NK-92 treated with Interleukin-12 subunit alpha and Interleukin-12 subunit beta, amount 100 ng/mL, for 24 hours (cell line): ENCODE results near the gene ZBTB44.

Experiments
- DNase-seq: peaks from one replicate; lab custom pipeline; 2025; lab: John Stamatoyannopoulos, UW

Gene ZBTB44

DNA sequence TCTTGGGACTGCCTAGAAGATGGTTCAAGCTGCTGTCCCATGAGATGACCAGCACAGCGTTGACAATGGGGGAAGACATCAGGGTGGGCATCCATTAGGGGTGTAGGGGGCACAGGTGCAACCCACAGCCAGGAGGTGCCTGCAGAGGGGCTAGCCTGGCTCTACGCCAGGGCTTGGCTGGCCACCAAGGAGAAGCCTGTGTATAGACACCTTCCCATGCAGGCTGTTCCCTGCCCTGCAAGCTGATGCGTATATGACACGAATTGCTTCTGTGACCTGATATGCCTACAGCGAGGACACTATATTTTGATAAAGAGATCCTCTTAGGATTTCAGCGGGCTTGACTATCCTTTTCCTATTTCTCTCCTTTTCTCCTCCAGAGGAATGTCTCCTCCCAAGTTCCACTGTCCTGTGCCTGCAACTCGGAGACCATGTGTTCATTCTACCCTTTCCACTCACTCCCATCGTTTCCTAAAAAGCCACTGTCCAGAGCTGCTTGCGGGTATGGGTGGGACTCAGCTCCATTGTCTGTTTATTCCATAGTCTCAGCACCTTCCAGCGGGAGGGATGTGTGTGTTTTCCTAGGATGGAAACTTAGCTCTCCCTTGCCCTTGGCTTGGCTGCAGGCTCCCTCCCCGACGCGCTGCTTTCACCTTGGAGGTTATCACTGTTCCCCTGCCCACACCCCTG, 99.0 kb downstream of the ZBTB44 start:
- DNase-seq: no peak

DNA sequence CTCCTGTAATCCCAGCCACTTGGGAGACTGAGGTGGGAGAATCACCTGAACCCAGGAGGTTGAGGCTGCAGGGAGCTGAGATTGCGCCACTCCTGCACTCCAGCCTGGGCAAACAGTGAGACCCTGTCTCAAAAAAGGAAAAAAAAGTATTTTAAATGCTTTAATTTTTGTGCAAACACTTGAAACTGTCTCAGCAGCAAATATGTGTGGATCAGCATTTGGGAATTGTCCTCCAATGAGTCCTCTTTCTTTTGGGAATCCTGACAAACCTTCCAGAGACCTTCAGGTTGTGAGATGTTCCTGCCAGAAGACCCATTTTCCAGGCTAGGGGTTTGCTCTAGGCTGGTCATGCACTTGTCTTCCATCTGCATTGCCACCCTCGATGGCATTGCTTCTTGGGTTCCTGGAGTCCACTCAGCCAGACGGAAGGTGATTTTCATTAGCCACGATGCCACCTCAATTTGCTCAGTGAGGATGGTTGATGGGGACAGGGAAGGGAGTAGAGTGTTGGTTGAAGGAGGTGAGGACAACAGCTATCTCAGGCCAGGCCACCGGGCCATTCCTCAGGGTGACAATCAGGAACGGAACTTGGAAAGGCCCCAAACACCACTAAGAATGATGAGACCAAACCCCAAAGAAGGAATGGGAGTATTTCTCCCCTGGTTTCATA, 99.7 kb downstream of the ZBTB44 start:
- no peak for DNase-seq

DNA sequence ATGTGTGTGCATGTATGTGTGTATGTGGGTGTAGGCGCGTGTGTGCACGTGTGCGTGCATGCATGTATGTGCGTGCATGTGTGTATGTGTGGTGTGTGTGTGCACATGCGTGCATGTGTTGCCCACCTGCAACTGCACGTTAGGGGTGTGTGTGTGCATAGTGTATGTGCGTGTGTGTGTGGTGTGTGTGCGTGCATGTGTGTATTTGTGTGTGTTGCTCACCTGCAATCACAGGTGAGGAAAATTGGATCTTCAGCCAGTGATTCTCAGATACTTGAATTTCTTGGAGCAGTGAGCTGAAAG, 100.8 kb downstream of the ZBTB44 start:
- DNase-seq: no peak

DNA sequence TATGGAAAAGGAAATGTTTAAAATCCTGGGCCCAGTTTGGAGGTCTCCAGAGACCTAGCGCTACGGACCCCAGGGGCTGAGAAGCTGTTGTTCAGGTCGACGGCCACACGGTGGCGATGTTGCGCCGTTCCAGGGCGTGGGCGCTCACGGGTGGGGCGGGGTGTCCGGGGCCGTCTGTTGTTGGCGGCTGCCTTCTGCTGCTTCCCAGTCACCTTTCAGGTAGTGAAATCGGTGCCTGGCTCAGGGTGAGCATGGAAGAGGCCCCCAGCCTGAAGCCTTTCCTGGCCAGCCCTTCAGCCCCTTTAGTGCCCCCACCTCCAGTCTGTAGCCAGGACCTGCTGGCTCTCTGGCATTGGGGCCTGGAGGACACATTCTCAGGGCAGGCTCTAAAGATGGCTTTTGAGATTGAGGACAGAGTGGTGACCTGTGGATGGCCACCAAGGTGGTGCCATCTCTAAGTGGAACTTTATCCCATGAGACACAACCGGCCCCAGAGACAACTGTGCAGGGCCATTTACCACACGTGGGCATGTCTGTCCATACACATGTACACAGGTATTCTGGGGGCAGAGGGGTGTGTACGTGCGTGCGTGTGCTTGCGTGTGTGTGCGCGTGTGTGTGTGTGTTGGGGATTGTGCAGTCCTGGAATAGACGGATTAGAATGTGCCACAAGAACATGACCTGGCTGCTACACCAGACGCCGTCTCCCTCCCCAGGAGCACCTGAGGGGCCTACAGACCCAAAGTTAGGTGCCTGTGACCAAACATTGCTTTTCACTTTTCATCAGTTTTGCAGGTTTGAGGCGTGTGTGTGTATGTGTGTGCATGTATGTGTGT, 101.4 kb downstream of the ZBTB44 start:
- DNase-seq: peak; percentile 32

DNA sequence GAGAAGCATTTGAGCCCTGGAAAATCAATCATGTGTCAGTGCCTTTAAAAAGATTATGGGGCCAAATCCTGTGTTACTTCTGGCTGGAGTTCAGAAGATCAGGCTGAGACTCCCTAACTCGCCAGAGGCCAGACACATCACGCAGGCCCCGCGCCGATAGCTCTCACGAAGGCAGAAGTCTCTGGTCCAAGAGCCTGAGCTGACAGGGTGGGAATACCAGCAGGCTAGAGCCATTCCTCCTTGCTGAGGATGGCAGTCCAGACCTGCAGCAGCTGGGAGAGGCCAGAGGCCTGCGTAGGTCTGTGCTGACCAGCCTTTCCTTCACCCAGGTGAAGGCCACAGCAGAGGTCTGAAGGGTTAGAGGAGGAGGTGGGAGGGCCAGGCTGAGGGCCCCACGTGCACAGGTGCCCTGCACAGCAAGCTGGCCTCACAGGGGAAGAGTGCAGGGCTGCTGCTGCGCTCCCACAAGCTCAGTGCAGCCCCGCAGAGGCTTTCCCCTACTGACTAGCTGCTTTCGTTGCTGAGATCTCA, 102.2 kb downstream of the ZBTB44 start:
- no peak for DNase-seq

DNA sequence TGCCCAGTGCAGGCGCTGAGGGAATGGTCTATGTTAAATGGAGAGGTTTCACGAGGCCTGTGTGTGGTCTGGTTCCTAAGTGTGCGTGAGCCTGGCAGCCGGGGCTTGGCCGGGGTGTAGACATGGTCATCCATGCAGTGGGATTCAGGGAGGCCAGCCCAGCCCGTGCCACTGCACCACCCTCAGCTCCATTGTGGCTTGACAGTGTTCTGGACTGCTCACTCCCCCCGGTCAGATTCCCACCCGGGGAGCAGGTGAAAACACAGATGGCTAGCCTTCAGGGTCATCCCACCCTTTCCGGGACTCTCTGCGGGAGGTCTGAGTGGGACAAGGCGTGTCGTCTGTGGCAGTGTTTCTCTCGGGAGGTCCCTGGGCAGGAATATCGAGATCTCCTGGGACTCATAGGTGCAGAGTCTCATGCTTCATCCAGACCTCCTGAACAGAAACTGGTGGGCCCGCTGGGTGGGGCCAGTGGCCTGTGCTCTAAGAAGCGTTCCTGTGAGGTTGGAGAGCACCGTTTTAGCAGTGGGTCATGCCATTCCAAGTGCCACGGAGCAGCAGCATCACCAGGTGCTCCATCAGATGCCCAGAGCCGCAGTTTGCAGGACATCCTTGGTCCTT, 102.8 kb downstream of the ZBTB44 start:
- no peak for DNase-seq

DNA sequence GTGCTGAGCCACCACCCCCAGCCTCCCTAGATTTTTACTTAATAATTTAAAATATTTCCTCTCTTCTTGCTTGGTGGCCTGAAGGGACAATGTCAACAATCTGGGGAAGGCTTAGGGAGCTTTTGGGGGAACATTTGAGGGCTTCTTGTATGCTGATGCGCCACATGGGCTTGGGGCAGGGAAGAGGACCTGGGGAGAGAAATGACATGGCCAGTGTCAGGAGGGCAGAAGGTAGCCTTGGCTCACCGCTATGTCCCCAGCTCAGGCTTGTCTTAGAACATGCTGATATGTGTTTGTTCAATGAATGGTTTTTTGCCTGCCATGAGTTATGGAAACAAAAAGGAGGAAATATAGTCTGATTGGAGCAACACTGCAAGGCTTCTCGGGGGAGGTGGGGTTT, 103.6 kb downstream of the ZBTB44 start:
- no peak for DNase-seq

DNA sequence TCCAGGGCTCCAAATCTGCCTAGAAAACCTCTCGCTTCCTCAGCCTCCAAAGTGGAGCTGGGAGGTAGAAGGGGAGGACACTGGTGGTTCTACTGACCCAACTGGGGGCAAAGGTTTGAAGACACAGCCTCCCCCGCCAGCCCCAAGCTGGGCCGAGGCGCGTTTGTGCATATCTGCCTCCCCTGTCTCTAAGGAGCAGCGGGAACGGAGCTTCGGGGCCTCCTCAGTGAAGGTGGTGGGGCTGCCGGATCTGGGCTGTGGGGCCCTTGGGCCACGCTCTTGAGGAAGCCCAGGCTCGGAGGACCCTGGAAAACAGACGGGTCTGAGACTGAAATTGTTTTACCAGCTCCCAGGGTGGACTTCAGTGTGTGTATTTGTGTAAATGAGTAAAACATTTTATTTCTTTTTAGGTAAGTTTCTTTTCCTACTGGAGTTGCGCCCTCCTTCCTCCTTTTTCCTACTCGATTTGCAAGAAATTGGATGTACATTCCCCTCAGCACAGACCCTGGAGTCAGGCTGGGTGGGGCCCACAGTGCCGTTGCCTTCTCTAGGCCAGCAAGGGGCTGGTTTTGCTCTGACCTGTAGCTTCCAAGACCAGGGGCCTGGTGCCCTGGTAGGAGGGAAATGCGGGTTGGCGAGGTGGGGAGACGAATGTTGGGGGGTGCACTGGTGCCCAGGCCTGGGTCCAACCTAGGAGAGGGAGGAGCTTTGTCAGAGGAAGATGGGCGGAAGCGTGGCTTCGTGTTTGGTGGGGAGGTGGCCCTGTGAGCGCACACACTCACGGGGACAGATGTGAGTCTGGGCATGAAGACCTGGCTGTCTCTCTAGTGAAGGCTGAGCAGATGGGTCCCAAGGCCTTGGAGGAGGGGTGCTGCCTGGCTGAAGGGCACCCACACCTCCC, 104.5 kb downstream of the ZBTB44 start:
- no peak for DNase-seq

DNA sequence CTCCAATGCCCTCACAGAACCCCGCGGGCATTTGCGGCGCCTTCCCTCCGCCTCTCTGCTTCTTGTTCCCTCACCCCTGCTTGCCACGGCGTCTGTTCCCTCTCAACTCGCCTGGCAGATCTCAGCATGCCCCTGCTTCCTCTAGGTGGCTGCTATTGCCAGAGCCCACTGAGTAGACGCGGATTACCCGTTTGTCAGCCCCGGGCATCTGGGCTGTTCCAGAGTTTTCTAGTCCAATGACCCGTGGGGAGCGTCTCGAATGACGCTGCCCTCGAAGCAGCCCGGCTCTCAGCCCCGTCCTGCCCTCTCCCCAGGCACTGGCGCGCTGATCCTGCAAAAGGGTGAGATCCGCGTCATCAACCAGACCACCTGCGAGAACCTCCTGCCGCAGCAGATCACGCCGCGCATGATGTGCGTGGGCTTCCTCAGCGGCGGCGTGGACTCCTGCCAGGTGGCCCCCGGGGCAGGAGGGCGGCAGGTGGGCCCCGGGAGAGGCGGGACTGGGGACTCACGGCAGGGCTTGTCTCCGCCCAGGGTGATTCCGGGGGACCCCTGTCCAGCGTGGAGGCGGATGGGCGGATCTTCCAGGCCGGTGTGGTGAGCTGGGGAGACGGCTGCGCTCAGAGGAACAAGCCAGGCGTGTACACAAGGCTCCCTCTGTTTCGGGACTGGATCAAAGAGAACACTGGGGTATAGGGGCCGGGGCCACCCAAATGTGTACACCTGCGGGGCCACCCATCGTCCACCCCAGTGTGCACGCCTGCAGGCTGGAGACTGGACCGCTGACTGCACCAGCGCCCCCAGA, 105.4 kb downstream of the ZBTB44 start:
- no peak for DNase-seq

DNA sequence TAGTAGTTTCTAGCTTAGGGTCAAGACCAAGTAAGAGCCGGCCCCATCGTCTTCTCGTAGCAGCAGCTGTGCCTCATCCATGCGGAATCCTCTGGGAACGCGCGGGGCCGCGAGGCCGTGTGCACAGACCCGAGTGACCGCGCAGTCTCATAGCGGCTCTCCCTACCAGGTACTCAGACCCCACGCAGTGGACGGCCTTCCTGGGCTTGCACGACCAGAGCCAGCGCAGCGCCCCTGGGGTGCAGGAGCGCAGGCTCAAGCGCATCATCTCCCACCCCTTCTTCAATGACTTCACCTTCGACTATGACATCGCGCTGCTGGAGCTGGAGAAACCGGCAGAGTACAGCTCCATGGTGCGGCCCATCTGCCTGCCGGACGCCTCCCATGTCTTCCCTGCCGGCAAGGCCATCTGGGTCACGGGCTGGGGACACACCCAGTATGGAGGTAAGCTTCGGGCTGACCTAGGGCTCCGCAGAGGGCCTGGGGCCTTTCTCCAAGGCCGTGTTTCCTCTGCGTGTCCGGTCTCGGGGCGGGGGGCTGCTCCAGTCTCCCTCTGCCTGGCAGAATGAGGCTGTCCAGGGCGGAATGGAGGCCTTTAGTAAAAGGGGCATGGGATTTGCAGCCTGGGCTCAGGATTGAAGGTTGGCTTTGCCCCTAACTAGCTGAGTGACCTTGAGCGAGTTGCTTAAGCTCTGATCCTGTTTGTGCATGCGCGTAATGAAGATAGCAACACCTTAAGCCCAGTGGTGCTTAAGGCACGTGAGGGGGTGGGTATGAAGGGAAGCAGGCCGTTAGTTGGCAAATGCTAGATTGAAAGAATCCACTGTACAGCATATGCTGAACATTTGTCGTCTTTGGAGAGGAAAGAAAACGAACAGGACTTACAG, 106.2 kb downstream of the ZBTB44 start:
- DNase-seq: no peak

DNA sequence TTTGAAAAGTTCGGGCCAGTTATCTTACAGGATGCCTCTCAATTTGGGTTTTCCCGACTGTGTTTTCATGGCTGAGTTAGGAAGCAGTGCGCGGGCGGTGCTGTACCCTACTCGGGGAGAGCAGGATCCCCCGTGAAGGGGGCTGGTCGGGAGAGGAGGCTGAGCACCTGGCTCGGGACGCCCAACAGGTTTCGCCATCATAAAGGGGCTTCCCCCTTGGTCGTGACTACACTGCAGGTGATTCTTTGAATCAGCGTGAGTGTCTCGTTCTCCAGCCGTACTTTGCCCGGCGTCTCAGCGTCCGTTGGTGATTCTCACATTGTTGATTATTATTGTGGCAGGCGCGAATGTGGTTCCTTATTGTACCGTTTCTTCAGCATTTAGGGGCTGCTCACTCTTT, 108.6 kb downstream of the ZBTB44 start:
- DNase-seq: no peak

DNA sequence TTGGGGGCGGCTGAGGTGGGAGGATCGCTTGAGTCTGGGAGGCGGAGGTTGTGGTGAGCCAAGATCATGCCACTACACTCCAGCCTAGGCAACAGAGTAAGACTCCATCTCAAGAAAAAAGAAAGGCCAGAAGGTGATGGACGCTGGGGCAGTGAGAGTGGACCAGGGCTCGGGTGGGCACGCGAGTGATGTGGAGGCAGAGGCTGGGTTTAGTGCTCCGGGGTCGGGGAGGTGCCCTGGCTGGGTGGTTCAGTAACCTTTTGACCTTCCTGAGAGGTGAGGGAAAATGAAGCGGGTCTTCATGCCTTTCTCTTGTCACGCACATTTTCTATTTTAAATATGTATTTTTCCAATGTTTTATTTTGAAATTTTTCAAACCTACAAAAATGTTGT, 110.0 kb downstream of the ZBTB44 start:
- no peak for DNase-seq

DNA sequence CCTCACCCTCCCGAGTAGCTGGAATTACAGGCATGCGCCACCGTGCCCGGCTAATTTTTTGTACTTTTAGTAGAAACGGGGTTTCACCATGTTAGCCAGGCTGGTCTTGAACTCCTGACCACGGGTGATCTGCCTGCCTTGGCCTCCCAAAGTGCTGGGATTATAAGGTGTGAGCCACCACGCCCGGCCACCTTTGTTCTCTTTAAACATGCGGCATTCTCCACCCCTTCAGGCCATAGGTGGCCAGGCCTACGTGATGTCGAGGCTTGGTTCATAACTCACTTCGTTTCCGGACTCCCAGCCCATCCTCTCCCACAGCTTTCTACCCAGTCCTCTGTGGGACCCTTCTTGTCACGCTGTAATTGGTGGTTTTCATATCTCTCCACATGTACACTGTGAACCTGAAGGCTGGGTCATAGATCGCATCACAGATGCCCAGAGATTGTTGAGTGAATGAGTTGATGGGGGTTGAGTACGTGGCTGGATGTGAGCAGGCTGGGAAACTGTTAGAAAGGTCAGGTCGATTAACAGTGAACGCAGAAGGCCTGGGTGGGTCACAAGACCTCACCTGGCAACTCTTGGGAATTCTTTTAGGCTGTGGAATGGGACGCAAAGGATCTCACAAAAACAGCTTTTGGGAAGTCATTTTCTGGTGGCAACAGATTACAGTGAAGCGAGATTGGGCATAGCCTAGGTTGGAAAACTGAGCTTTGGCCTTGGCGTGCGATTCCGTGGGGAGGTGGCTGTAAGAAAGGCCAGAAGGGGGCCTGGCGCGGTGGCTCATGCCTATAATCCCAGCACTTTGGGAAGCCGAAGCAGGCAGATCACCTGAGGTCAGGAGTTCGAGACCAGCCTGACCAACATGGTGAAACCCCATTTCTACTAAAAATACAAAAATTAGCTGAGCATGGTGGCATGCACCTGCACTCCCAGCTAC, 110.7 kb downstream of the ZBTB44 start:
- DNase-seq: no peak

DNA sequence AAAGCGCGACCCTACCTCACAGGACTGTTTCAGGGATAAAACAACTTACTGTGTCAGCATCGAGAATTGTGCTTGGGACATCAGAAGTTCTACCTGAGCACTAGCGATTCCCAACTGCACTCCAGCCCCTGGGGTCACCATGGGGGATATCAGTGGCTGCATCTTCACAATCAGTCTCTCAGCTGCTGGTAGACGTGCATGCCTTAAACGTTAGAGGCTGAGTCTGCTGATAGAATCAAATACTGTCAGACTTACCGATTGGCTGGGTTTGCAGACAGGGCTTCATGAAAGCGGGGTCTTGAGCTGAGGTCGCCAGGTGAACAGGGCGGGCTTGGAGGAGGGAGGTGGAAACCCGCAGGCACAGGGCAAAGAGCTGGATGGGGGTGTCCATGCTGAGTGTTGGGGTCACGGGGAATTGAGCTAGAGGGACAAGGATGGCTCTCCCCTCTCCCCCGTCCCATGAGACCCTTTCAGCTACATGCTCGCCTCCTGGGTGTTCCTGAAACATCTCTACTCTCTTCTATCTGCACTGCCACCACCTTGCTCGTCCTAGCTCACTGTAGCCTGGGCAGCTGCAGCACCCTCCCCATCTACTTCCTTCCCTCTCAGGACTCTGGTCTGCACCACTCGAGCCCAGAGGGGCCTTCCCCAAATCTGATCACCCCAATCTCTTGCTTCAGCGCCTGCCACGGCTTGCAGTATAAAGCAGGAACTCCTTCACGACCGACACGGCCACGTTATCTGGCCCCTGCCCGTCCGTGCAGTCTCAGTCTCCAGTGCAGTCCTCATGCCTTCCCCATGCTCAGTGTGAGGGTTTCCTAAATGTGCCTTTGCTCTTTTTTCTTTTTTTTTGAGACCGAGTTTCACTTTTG, 111.7 kb downstream of the ZBTB44 start:
- no peak for DNase-seq

DNA sequence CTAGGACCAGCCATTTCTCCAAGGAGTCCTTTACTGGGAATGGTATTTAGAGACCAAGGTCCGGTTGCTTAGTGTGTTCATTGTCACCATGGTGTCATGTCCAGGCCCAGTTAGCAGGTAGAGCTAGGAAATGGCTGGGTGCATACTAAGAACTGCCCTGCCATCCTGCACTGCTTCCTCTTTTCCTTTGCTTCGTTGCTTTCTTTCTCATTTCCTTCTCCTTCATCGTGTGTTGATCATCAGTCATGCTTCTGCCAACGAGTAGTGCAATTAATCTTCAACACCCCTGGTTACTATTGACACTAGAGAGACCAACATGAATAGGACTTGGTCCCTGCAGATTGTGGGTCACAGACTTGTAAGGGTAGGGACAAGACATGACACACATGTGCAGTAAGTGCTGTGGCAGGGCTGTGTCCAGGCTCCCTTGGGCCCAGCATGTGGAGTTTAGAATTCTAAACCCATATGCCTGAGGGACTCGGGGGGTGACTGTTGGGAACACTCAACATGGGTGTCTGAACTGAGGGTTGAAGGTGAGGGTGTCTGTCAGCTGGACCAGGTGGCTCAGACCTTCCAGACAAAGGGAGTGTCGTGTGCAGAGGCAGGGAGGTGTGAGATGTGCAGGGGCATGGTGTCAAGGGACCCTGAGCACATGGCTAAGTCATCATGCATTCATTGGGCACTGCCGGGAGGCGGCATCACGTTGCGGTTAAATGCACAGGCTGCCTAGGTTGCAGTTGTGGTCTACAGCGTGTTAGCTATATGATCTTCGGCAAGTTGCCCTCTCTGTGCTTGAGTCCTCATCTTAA, 112.5 kb downstream of the ZBTB44 start:
- DNase-seq: no peak

DNA sequence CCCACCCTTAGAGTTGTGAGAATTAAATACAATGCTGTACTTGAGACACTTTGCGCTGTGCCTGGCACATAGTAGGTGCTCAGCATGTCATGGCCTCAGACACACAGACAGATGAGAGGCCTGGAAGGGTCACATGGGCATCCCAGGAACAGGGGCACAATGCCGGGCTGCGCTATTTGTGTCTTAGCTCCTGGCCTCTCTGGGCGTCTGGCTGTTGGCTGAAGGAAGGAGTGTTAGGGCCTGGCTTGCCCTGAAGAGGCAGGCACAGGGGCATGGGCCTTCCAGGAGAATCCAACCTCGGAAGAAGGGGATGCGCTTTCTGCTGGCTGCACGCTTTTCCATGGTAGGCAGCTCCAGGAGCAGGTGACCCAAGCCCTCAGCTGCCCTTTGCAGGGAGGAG, 113.7 kb downstream of the ZBTB44 start:
- DNase-seq: no peak

DNA sequence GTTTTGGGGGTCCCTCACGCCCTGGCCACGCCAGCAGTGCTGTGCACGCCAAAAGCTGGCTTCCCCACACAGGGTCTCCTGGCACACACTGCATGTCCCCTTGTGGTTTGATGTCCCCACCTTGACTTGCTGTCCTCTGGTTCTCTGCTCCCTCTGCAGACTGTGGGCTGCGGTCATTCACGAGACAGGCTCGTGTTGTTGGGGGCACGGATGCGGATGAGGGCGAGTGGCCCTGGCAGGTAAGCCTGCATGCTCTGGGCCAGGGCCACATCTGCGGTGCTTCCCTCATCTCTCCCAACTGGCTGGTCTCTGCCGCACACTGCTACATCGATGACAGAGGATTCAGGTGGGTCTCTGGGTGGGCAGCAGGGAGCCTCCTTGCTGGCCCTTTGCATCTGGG, 114.9 kb downstream of the ZBTB44 start:
- no peak for DNase-seq
